ENCODE data around the gene CCT2. TPM values are rescaled to one million over a fixed set of nuclear protein-coding genes. Genes with fewer than 3 reads are reported as not detected.

CCT2 gene
- total RNA-seq, 1 donor from 2014 or later, result 142 TPM

- DNase-seq (ENCODE audit: low spot score), result no peak
Measured at GRCh38 chr12:69641546-69641945, 56.3 kb downstream of the CCT2 start.

- no peak for DNase-seq (ENCODE audit: low spot score)
Measured at GRCh38 chr12:69642531-69642930, 57.3 kb downstream of the CCT2 start.

GRCh38 chr12:69644511-69644910 lies 59.3 kb downstream of the CCT2 start:
- DNase-seq (ENCODE audit: low spot score), result no peak

GRCh38 chr12:69645031-69645430 lies 59.8 kb downstream of the CCT2 start:
- no peak for DNase-seq (ENCODE audit: low spot score)

- no peak for DNase-seq (ENCODE audit: low spot score)
Measured at GRCh38 chr12:69647178-69647577, 61.9 kb downstream of the CCT2 start.

- no peak for DNase-seq (ENCODE audit: low spot score)
Measured at GRCh38 chr12:69648476-69648875, 63.2 kb downstream of the CCT2 start.

GRCh38 chr12:69649529-69649928 lies 64.3 kb downstream of the CCT2 start:
- DNase-seq (ENCODE audit: low spot score), result no peak

Other genes starting within 250 kb of the CCT2 start
- gene LYZ, start 237.1 kb upstream of the CCT2 start, total RNA-seq (ENCODE audit: insufficient read depth, low replicate concordance), result 16.4 TPM
- gene YEATS4, start 225.7 kb upstream of the CCT2 start, total RNA-seq (ENCODE audit: insufficient read depth, low replicate concordance), result 3.6 TPM
- gene FRS2, start 115.1 kb upstream of the CCT2 start, total RNA-seq (ENCODE audit: insufficient read depth, low replicate concordance), result 84.0 TPM
- gene LRRC10, start 25.4 kb downstream of the CCT2 start, total RNA-seq (ENCODE audit: insufficient read depth, low replicate concordance), result 0.24 TPM
- gene BEST3, start 113.8 kb downstream of the CCT2 start, total RNA-seq (ENCODE audit: insufficient read depth, low replicate concordance), result 3.9 TPM
- 30.6 TPM for gene RAB3IP, start 153.4 kb downstream of the CCT2 start, total RNA-seq (ENCODE audit: insufficient read depth, low replicate concordance)
- 0.48 TPM for gene MYRFL, start 239.8 kb downstream of the CCT2 start, total RNA-seq (ENCODE audit: insufficient read depth, low replicate concordance)

All from umbilical cord (tissue), 2 donors.